Superior temporal gyrus (tissue), 1 donor: ENCODE results near the gene EHHADH.
"Not testable (repeated sequence)": the region's sequence is repeated elsewhere in the genome, so short reads cannot be mapped to it uniquely, and the experiment has no call there.

Source experiments
- DNase-seq: peaks from one replicate; pipeline ENCODE4 v3.0.0-alpha.2; 2016; ENCODE audit errors: extremely low spot score

EHHADH gene

GRCh38 chr3:185253645-185254410, at the start of gene EHHADH:
Gene EHHADH, minus strand, starts transcription at chr3:185254049. Its CDS starts 27 bp downstream, at chr3:185254022.
- no peak for DNase-seq

- not testable (repeated sequence) for DNase-seq
Measured at GRCh38 chr3:185299918-185300426, 46.1 kb upstream of the EHHADH start.

GRCh38 chr3:185297867-185298266, 44.0 kb upstream of the EHHADH start:
- DNase-seq, result no peak

- no peak for DNase-seq
Measured at GRCh38 chr3:185292238-185292637, 38.4 kb upstream of the EHHADH start.

- DNase-seq, result no peak
Measured at GRCh38 chr3:185290266-185290665, 36.4 kb upstream of the EHHADH start.

GRCh38 chr3:185283374-185283935, 29.6 kb upstream of the EHHADH start:
- no peak for DNase-seq

- peak; percentile 97 for DNase-seq
Measured at GRCh38 chr3:185282696-185283373, 29.0 kb upstream of the EHHADH start.

GRCh38 chr3:185280572-185281365, 26.9 kb upstream of the EHHADH start:
- DNase-seq, result peak; percentile 46

- no peak for DNase-seq
Measured at GRCh38 chr3:185279587-185280138, 25.8 kb upstream of the EHHADH start.

- DNase-seq, result no peak
Measured at GRCh38 chr3:185276415-185276814, 22.6 kb upstream of the EHHADH start.

- no peak for DNase-seq
Measured at GRCh38 chr3:185272033-185272432, 18.2 kb upstream of the EHHADH start.

- DNase-seq, result no peak
Measured at GRCh38 chr3:185270956-185271332, 17.1 kb upstream of the EHHADH start.

- DNase-seq, result no peak
Measured at GRCh38 chr3:185270262-185270955, 16.6 kb upstream of the EHHADH start.

- DNase-seq, result no peak
Measured at GRCh38 chr3:185268194-185268962, 14.5 kb upstream of the EHHADH start.

- DNase-seq, result no peak
Measured at GRCh38 chr3:185267193-185267592, 13.3 kb upstream of the EHHADH start.

- no peak for DNase-seq
Measured at GRCh38 chr3:185264849-185265553, 11.2 kb upstream of the EHHADH start.

- no peak for DNase-seq
Measured at GRCh38 chr3:185263423-185263822, 9.6 kb upstream of the EHHADH start.

- DNase-seq, result no peak
Measured at GRCh38 chr3:185257334-185257733, 3.5 kb upstream of the EHHADH start.

GRCh38 chr3:185254799-185255198, 950 bp upstream of the EHHADH start:
- DNase-seq, result no peak

- DNase-seq, result not testable (repeated sequence)
Measured at GRCh38 chr3:185253133-185253532, 716 bp downstream of the EHHADH start.
